ENCODE measurements around the gene SPRY1.

The SPRY1 gene

DNA sequence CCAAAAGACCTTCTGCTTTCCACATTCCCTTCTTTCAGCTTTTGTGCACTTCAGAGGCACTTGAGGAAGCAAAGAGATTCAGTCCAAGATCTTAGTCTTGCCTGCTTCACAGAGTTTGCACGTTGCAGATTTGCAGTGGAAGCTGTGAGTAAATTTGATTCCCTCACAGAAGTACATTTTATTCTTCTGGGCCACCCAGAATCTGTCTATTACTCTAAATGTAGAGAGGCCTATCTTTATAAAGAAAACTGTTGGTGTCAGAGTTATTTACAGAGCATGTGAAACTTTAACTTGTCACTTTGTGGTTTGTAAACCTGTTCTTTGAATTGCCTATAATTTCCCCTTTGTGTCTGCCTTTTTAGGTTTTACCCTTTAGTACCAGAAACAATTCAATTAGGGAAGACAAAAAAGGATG lies 15.5 kb downstream of the SPRY1 start:
- DNase-seq, result no peak

DNA sequence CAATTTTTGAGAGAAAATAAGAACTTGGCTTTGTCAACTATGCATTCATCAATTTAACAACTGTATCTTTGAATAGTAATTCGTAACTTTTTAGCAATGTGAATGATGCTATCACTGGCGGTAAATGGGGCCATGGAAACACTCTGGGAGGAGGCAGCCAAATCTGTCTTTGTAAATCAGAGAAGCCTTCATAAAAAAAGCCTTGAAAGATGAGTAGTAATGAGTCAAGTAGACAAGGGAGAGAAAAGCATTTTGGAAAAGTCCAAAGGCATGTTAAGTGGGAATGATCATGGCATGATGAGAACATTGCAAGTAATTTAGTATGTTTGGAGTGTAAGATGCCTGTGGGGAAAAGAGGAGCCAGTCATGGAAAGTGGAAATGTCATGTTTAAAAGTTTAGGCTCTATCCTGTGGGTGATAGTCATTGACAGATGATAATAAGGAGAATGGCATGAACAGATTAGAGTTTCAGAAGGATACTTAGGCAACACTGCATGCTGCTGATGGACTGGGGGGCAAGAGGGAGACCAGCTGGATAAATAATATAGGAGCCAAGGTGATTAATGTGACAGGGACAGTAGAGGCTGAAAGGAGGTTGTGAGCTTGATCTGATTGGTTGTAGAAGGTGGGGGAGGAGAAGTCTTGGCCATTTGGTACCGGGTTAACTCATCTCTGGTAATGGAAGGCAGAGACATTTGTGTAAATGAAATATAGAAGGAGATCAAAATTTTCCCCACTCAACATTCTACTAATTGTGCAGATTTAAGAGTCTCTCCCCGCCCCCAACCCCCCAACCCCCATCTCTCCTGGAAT lies 16.3 kb downstream of the SPRY1 start:
- DNase-seq, result no peak

DNA sequence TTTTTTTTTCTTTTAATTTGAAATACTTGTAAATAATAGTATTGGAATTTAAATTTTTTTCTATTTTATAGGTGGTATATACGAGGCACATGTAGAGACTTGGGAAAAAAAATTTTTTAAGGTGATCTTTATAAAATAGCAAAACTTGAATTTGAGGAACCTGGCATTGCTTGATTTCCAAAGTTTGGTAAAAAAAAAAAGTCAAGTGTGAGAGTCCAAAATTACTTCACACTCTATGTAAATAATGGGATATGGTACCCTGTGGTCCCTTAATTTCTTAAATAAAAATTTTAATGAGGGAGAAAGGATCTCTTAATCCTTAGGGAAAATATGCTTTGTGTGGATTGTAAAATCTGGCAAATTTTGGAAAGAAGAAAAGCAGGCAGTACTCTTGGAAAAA lies 19.0 kb downstream of the SPRY1 start:
- DNase-seq, result peak; percentile 26

GRCh38 chr4:123415977-123416376 lies 19.4 kb downstream of the SPRY1 start:
- DNase-seq, result peak; percentile 88

GRCh38 chr4:123417813-123418212 lies 21.2 kb downstream of the SPRY1 start:
- no peak for DNase-seq

- DNase-seq, result peak; percentile 83
Observed at GRCh38 chr4:123418351-123418931, 21.8 kb downstream of the SPRY1 start.

DNA sequence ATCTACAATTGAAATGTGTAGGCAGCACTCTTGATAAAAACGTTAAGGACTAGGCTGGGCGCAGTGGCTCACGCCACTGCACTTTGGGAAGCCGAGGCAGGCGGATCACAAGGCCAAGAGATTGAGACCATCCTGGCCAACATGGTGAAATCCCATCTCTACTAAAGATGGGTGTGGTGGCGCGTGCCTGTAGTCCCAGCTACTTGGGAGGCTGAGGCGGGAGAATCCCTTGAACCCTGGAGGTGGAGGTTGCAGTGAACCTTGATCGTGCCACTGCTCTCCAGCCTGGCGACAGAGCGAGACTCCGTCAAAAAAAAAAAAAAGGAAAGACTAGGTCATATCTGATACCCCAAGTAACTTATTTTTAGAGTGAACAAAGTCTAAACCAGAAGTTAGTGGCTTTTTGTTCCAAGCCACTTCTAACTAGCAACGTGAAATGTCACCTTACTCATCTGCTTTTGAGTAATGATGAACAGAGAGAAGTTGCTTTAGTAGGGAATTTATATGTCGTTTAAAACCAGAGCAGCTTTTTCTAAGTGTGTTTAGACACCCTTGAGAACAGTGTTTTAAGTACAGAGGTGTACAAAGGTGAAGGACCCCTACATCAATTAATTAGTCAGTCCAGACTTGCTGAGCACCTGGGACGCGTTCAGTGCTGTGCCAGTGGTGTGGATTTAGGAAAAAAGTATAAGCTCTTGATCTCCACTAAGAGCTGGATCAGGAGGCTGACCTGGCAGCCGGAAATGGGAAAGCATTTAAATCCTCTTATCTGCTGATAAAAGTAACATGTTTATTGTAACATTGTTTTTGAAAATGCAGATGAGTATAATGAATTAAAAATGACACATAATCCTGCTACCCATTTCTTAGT lies 23.5 kb downstream of the SPRY1 start:
- no peak for DNase-seq

DNA sequence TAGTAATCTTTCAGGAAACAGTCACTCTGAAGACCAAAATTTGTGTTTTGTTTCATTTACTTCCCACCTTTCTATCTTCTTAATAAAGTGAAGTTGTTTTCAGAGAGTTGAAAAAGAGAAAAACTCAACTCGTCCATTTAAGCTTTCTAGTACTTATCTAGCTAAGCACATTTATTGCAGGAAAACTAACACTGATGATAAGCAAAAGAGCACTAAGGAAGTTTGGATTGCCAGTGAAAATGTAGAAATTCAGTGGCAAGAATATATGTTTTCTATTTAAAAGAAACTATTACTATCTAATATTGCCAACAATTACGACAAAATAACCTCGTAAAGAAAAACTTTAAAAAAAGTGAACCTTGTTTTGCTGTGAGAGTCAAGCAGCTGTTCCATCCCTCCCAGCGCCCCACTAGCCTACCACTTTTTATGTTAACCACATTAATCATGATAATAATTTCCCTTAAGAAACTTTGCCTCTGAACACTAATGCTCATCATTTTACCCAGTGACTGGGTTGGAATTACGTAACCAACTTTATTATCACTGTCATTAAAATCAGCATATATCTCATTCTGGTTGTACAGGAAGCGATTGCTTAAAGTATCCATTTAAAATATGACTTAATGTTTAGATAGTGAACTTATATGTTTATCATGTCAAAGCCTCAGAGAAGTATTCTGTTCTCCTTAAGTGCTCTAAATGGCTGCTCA lies 24.8 kb downstream of the SPRY1 start:
- DNase-seq, result peak; percentile 6

DNA sequence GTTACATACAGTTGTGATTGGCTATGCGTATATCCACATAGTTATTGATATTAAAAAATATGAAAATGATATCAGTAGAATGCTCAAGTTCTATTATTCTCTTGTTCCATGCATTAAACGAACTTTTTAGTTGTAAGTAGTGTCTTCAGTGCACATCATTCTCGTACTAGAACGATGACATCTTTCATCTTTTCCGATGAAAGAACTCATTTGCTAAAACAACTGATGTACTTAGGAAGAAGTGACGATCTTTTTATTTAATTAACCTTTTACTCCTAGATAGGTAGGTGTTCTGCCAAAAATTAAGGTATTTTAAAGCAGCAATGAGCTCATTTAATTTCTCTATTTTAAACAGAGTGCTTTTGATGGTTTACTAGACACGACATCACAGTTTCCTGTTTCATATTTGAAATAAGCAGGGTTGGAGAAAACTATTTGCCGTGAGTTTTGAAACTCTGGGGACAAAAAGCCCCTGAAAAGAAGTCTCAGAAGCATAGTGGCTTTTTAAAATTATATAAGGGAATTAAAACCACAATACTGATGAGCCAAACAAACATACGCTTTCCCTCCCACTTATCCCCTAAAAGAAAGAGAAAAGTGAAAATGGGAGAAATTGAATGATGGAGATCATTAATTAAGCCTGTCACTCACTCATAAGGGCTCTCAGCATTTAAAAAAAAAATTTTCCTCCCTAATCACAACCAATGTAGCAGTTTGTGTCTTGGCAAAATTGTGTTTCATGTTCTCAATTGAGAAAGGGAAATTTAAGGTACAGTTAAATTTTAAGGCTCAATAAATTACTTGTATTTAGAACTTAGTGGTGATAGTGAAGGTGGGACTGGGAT lies 25.6 kb downstream of the SPRY1 start:
- no peak for DNase-seq

DNA sequence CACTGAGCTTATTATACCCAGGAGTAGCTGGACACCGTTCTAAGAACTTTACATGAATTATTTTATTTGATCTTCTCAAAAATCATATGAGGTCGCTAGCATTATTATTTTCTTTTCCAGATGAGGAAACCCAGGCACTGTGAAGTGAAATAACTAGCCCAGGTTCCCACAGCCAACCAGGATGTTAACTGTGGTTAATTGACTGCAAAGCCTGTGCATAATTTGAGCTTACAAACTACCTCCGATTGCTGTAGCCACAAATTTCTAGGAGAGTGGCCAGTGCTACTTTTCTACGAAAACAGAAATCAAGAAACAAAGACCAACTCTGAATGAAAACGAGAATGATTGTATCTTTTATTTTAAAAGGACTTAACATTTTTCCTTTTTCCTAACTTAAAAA lies 27.2 kb downstream of the SPRY1 start:
- DNase-seq, result no peak

DNA sequence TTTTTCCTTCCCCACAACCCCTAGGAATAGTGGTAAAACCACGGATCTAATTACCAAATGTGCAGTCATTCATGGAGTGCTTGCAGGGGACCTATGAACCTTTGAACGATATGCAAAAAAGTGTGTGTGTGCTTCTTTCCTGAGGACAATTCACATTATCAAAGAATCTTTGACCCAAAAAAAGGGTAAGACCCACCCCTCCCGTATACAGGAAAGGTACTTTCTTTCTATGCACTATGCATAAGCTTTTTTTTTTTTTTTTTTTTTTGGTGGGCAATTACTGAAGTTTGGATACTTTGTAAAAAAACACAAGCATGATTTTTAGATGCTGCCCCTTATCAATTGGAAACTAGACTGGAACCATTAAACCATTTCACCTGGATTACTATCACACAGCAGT lies 31.4 kb downstream of the SPRY1 start:
- DNase-seq, result no peak

- DNase-seq, result no peak
Observed at GRCh38 chr4:123430031-123430430, 33.4 kb downstream of the SPRY1 start.

DNA sequence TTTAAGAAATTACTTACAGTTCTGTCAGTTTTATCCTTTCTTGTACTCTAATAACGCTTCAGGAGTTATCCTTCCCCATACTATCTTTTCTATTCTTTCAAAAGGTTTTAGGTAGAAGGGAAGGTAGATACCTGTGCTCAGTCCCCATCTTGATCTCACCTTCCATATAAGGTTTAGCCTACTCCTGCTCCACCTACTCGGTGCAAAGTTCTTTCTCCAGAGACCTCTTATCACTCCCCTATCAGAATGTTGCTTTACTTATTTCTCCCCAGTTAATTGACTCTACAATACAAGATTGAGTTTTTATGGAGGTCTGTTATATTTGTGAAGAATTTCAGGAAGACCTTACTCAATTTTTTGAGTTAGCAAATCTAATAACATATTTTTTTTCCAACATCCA lies 33.9 kb downstream of the SPRY1 start:
- DNase-seq, result no peak

- no peak for DNase-seq
Observed at GRCh38 chr4:123433573-123433972, 37.0 kb downstream of the SPRY1 start.

- DNase-seq, result no peak
Observed at GRCh38 chr4:123433976-123434375, 37.4 kb downstream of the SPRY1 start.

GRCh38 chr4:123435246-123436113 lies 38.9 kb downstream of the SPRY1 start:
- no peak for DNase-seq

GRCh38 chr4:123438031-123438430 lies 41.4 kb downstream of the SPRY1 start:
- DNase-seq, result no peak

DNA sequence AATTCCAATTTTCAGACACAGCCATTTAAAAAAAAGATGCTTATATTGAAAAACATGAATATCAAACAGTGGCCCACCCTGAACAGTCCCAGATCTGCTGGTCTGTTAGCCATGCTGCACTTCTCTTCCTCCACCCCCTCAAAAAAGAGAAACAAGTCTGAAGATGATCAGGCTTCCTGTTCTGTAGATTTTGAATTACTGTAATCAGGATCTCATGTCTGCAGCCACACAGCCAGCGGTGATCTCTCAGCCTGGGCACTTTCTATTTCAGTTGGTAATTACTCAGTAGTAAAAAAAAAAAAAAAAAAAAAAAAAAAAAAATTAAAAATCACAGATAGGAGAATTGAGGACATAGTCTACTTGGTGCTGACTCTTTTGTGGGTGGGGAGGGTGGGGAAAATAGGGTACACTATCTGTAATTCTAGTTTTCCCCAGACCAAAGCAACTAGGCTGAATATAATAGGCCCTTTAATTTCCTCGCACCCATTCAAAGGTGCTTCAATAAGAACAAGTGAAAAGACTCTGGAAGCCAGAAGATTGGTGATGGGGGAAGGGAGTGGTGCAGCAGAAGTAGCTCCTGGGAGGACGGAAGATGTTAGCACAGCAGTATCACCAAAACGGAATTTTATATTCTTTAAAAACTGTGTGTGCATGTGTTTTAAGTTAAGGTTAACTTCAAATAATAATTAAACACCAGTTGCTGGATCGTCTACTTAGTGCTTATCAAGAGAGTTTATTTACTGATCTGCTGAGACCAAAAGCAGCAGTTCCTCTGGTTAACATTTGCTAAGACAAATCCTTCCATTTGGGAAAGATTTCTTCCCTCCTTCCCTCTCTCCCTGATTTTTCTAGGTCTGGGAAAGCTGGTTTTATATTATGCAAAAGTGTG lies 47.0 kb downstream of the SPRY1 start:
- peak; percentile 16 for DNase-seq

- peak; percentile 92 for DNase-seq
Observed at GRCh38 chr4:123444290-123444731, 47.7 kb downstream of the SPRY1 start.

Data from GF-D8 (cell line).